NOMO-1 (cell line): ENCODE data around the gene WSB2.

Source experiments
- DNase-seq, 2 experiments: peaks; one replicate each; lab custom pipeline; 2025; ENCODE audit not compliant: unreplicated experiment in 2 of 2; lab: John Stamatoyannopoulos, UW

Gene WSB2

DNA sequence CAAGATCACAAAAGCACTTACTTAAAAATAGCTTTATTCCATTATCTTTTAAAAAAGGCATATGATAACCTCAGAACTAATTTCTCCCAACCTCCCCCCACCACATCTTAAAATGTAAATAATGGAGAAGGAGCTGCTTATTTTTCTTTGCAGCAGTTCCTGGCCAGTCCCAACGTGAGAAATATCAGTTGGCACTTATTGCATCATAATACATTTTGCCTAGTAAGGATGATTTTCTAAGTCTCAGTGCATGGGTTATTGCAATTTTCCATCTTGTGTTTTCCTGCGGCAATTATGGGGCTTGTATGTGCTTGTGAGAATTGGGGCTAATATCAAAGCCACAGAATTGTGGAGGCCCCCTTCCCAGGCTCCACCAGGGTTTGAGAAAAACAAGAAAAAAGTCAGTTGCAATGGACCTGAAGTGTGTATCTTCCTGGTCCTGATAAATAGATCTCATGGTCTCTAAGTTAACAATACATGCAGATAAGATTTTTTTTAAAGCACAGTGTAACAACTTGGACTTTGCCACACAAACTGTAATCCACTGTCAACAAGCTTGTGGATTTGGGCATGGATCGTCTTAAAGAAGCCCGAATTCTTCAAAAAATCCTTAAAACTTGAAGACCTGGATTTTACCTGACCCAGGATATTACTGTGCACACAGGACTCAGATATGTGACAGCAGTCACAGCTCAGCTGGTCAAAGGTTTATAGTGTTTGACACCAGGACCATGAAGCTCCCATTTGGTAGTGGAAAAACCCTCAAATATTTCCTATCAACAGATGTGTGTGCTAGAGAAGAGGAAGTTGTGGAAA is 2.8 kb upstream of the WSB2 start:
- peak; percentile 30 to 33 for DNase-seq

DNA sequence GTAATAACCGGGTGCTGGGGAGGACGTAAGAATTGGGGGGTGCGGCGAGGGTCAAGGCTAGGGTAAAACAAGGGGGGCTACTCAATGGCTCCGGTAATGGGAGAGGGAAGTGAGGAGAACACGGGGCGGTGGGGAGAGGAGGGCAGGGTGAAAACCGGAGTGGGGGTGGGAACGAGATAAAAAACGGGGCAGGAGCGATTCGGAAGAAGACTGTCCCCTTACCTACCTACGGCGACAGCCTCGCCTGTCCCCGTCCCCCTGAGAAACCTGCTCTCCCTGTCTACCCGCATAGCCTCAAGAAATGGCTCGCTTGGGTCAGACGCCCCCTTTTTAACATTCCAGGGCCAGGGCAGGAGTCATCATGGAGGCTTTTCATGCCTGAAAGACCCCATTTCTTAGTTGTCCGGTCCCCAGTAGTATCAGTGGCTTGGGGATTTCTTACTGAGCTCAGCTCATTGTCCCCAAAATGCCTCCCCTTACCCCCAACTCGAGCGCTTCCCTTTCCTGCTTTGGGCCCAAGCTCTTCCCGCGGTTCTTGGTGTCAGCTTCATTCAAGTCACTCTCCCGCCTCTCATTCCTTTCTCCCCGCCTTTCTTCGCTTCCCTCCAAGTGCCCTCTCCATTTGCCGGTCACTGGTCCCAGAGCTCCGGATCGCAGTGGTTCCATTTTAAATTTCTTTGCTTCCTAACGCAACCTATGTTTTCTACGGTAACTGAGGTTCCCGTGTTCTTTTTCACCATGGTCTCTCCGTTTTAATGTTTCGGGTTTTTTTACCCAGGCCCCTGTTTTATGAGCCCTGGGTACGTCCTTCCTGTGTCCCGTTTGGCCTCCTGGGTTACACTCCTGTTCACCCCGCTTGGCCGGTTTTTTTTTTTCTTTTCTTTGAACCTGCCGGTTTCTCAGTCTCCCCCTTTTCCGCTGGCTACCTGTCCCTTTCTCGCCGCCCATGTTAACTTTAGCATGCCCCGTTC is 1.2 kb upstream of the WSB2 start:
- DNase-seq = no peak

DNA sequence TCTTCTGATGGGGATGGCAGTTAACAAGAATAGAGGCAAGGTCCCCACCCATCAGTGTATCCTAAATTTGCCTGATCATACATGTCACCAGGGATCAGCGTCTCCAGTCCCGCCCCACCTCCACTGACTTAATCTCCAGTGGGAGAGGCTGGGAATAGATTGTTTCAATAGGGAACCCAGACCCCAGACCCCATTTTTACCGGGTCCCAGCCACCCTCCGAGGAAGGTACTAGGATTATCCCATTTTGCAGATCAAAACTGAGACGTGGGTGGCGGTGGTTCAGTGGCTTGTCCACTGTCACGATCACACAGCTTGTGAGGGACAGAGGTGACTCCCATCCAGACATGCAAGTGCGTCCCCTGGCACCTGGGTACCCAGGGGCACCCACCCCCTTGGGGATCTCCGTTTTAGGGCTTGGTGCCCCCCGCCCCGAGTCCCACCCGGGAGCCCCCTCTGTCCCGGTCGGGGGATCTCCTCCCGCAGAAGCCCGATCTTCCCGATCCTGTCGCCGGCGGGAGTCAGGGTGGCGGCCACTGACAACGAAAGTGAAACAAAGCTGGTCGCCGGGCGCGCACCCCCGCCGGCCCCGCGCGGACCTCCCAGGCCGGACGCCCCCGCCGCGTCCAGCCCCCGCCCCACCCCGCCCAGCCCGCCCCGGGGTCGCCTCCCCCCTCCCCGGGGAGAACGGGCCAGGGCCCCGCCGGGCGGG is 523 bp downstream of the WSB2 start:
- DNase-seq = no peak

DNA sequence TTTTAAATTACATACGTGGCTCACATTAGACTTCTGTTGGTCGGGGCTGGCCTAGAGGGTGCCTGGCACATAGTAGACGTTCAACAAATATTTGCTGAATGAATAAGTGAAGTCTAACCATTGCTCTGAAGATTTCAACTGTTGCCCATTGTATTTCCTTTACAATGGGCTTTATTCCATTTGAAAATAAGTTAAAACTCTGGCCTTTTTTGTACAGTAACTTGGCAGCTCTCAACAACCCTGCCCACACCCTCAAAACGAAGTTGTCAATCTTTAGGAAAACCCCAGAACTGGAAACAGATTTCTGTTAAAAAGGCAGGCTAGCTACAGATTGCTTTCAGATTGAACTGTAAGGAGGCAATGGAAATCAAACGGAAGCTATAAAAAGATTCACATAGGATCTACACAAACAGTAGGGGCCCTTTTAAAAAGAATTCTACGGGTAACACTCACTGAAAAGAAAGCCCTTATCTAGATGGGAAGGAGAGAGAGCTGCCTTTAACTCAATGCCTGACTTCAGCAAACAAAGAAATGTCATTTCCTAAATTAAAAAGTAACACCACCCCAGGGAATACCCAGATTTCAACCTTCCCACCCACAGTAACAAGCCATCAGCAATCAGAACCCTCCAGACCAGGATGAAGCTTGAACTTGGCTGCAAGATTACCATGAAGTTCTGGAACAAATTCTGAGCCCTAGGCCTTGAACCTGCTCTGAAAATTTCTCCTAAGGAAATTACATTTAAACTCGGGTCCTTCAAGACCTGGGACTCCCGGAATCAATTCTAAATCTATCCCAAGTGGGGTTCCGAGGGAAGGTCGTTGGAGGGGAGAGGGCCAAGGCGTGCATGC is 1.4 kb downstream of the WSB2 start:
- DNase-seq = no peak

DNA sequence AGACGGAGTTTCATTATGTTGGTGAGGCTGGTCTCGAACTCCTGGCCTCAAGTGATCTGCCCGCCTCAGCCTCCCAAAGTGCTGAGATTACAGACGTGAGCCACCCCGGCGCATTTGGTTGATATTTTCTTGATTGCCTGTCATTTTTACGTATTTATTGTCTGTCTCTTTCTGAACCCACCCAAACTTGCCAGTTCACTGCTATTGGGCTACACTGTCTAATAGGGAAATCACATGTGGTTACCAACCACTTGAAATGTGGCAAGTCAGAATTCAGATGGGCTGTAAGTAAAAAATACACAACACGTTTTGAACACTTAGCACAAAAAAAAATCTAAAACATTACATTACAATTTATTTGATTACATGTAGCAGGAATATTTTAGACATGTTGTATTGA is 2.1 kb downstream of the WSB2 start:
- no peak for DNase-seq

DNA sequence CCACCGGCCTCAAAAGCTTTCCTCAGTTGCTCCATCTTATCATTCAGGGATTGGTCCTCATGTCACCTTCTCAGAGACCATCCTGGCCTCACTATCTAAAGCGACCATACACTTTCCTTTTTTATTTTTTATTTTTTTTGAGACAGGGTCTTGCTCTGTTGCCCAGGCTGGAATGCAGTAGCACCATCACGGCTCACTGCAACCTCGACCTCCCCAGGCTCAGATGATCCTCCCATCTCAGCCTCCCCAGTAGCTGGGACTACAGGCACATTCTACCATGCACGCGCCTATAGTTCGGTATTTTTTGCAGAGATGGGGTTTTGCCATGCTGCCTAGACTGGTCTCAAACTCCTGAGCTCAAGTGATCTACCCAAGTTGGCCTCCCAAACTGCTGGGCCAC is 2.8 kb downstream of the WSB2 start:
- DNase-seq = no peak

DNA sequence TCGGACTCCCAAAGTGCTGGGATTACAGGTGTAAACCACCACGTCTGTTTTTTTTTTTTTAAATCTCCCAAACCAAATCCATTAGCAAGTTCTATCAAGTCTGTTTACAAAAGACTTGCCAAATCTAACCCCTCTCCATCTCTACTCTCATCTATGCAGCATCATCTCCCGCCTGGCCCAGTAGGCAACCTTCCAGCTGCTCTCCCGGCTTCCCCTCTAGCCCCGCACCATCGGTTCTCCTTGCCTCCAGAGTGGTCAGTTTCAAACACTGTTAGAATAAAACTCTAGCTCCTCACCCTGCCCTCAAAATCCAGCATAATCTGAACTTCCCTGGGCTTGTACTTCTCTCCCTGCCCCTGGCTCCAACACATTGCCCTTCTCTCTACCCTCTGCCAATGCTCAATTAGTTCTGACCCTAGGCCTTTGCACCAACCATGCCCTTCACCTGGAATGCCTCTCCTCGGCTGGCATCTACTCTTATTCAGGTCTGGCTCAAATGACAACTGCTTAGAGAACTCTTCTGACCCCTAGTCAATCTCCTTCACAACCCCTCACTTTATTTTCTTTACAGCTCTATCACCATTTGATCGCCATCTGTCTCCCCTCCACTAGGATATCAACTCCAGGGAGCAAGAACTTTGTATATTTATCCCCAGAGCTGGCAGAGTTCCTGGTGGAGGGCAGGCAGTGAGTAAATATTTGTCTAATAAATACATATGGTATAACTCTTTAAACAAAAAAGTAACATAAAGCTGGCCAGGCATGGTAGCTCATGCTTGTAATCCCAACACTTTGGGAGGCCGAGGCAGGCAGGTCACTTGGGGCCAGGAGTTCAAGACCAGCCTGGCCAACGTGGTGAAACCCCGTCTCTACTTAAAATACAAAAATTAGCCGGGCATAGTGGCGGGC is 4.9 kb downstream of the WSB2 start:
- DNase-seq = no peak

DNA sequence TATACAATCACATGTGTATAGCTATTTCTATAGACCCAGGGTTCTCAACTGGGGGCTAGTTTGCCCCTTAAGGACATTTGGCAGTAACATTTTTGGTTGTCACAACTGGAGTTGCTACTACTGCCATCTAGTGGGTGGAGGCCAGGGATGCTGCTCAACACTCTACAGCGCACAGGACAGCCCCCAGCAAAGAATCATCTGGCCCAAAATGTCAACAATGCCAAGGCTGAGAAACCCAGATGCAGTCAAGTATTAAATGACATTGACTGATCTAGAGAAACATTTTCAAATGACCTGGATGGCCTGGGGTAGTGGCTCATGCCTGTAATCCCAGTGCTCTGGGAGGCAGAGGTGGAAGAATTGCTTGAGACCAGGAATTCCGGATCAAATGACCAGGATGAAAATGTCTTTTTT is 5.8 kb downstream of the WSB2 start:
- peak; percentile 60 to 65 for DNase-seq

DNA sequence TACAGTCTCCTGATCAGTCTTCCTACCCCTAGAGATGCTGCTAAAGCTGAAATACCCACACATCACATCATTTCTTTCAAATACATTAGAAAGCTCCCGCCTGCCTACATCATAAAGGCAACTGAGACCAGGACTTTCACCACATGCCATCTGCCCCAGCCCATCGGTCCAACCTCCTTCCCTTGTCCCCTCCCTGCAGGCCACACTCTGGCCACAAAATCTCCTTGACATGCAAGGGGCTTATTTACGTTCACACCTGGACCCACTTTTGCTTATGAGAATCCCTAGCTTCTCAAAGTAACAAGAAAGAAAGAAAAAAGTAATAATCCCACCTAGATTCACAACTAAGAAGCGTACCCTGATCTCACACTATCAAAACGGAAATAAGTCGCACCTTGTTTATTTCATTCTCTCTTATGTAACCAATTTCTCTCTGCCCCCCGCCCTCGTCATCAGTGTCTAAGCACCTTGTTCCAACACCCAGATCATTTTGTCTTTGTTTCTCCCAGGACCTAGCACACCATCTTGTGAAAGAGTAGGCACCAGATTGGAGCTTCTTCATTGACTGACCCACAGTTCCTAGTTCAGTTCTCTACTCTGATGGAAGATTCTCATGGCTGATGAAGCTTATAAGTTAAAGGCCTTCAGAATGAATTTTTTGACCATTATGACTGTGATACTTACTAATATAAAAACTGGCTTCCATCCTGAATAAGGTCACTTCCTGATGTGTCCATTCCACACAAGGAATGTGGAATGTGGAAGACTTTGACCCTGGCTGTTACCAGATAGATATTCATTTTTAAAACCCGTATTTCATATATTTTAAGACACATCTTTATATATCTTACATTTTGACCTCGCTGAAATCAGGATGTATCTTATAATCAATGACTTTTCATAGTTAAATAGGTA is 7.7 kb downstream of the WSB2 start:
- DNase-seq = no peak

DNA sequence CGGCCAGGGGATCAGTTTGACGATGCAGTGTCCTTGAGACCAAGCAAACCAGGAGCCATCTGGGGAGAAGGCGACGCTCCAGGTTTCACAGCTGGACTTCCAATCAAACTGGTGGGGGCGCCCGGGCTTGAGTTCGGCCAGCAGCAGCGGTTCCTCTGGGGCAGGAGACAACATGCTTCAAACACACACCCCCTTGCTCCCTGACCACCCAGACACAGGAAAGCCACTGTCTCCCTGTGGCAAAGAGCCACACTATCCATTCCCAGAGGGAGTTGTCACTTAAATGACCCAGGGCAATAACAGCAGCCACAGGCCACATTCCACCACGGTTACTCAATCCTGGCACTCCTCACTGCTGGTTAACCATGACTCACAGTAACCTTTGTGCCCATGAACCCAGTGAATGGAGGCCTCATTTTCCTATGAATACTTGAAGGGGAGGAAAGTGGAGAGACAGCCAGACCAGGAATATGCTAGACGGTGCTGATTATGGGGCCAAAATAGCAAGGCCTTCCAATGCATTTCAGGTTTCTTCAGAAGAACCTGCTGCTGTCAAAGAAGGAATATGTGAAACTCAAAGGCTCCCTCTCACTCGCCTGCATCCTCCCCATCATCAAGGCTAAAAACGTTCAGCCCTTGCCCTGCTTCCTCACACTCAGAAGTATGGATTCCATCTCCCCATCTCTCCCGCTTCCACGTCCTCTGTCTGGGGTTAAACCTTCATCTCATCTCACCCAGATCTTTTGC is 8.5 kb downstream of the WSB2 start:
- DNase-seq = no peak

DNA sequence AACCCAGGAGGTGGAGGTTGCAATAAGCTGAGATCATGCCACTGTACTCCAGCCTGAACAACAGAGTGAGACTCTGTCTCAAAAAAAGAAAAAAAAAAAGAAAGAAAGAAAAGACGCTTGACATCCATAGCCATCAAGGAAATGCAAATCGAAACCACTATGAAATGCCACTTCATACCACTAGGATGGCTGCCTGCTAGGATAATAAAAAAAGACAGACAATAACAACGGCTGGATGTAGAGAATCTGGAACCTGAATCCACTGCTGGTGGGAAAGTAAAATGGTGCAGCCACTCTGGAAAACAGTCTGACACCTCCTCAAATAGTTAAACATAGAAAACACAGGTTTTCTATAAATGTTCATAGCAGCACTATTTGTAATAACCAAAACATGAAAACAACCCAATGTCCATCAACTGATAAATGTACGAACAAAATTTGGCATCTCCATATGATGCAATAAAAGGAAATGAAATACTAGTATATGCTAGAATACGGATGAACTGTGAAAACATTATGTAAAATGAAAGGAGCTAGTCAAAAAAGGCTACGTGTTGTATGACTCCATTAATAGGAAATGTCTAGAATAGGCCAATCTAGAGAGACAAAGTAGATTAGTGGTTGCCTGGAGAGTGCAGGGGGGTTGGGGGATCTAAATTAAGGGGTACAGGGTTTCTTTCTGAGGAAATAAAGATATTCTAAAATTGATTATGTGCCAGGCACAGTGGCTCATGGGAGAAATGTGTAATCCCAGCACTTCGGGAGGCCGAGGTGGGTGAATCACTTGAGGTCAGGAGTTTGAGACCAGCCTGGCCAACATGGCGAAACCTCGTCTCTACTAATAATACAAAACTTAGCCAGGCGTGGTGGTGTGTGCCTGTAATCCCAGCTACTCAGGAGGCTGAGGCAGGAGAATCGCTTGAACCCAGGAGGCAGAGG is 9.7 kb downstream of the WSB2 start:
- DNase-seq = no peak

DNA sequence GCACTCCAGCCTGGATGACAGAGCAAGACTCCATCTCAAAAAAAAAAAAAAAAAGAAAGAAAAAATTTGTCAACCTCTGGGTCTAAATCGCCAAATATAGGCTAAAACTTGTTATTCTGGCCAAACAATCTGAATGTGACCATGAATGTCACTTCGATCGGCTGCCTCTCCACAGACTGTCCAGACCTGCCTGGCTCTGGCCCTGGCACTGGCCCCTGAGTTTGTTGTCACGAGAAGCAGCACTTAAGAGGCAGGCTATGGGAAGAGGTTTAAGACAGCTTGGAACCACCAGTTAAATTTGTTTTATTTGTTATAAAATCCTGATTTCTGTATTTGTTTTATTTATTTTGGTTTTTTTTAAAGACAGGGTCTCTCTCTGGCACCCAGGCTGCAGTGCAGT is 14.5 kb downstream of the WSB2 start:
- no peak for DNase-seq

DNA sequence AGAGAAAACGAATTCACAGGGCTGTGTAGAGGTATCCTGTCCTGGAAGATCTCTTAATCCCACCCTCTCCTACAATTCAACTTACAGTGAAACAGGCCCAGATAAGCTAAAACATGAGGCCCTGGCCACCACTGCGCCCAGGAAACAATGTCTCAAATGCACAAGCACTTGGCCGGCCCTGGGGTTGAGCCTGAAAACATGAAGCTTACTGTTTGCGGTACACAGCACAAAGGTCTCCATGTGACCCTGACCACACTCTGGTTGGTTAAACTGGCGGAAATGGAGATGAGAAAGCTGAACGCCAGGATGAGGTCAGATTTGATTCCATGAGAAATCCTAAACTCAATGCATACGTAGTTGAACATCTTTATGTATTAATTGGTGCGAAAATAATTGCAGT is 16.4 kb downstream of the WSB2 start:
- DNase-seq = no peak

DNA sequence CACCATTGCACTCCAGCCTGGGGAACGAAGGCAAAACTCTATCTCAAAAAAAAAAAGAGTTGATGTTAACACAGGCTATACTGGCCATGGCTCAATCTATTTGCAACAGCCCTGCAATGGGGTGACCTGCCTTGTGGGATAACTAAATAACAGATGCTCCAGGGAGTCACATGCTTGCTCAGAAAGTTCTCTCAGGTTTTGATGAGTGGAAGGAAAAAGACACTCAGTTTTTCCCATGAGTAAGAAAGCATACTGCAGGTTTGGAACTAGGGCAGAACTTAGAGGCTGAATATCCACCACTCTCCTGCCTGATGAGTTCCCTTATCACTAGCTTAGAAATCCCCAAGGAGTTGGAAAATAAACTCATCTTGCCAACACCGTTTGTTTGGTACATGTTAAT is 16.9 kb downstream of the WSB2 start:
- DNase-seq = no peak

DNA sequence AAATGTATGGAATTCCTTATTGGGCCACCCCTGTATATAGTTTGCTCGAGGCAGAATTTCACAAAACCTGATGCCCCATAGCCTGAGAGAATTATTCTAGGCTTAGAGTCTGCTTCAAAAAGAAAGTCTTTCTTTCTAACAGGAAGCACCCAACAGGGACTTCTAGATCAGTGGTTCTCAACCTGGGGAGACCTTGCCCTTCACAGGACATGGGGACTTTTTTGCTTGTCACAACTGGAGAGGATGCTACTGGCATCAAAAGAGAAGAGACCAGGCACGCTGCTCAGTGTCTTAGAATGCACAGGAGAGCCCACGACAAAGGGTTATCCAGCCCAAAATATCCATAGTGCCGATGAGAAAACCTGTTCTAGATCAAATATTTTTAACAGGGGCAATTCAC is 18.9 kb downstream of the WSB2 start:
- DNase-seq = no peak

DNA sequence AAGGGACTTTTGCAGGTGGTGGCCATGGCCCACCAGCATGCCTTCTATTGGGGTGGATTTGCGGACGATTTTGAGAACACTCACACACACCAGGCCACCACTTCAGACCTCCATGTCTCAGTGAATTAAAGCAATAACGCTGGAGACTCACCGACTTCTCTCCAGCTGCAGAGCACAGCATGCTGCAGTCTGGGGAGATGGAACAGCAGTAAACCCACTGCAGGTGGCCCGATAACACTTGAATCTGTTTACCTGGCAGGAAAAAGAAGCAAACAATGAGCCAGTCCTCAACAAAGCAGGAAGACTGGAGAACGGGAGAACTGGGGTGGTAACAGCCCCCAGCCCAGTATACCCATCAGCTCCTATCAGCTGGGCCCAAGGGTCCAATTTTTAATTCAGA is 22.8 kb downstream of the WSB2 start:
- DNase-seq = no peak
